HFF-Myc (cell line): ENCODE results near the gene PA2G4.
A peak's percentile ranks its signal among the peaks of the same experiment; 100 is the strongest.
"Not testable (repeated sequence)": the region's sequence is repeated elsewhere in the genome, so short reads cannot be mapped to it uniquely, and the experiment has no call there.

ENCODE experiments used
- DNase-seq: peaks from one replicate; pipeline ENCODE4 v3.0.0-alpha.2; 2011; ENCODE audit warnings: low read depth; ENCODE audit errors: extremely low read depth
- H3K4me3 ChIP-seq: replicated peaks from 2 replicates; pipeline ENCODE4 v1.5.1; 2011; ENCODE audit warnings: low read depth, mild to moderate bottlenecking, control low read depth, low read length
- CTCF ChIP-seq: IDR thresholded peaks from 2 replicates; pipeline ENCODE4 v1.5.1; 2012; ENCODE audit warnings: mild to moderate bottlenecking, low read depth, low read length, control low read depth; ENCODE audit errors: missing control alignments

Gene PA2G4

DNA sequence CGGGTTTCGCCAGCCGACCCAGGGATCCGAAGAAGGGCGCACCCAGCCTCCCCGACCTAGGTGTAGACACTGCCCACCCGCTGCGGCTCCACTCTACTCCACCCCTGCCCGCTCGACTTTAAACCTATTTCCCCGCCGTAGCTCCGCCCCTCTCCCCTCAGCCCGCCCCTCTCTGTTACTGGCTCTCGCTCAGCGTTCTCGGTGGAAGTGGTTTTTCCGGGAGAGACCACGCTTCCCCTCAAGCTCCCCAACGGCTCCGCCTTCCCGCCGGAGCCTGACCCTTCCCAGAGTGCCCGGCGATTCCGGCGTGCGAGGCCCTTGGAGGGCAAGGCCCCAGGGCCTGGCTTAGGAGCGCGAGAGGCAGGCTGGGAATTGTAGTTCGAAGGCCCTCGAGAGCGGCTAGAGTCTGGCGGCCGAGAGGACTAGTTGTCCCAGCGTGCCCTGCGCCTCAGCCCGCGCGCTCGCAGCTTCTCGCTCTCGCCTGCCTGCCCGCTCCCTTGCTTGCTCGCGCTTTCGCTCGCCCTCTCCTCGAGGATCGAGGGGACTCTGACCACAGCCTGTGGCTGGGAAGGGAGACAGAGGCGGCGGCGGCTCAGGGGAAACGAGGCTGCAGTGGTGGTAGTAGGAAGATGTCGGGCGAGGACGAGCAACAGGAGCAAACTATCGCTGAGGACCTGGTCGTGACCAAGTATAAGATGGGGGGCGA, at the start of gene PA2G4:
PA2G4 (plus strand) TSS at position 451 of the 706 bp plus-strand sequence; CDS start at position 630, 179 bp downstream.
- H3K4me3 ChIP-seq, result peak within 1 kb of the TSS; percentile 91
- DNase-seq, result peak; percentile 96
- TF ChIP-seq CTCF, result no peak

- not testable (repeated sequence) for DNase-seq, H3K4me3 ChIP-seq
These were observed 44.4 kb upstream of the PA2G4 start for GRCh38 chr12:56059964-56060363.

DNA sequence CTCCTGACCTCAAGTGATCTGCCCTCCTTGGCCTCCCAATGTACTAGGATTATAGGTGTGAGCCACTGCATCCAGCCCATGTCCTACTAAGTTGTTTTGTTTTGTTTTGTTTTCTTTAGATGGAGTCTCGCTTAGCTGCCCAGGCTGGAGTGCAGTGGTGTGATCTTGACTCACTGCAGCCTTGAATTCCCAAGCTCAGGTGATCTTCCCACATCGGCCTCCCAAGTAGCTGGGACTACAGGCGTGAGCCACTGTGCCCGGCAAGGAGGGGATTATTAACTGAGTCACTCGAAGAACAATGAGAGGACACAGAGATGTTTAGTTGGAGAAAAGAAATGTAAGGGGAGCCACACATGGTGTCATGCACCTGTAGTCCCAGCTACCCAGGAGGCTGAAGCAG, 42.4 kb upstream of the PA2G4 start:
- TF ChIP-seq CTCF, result no peak

DNA sequence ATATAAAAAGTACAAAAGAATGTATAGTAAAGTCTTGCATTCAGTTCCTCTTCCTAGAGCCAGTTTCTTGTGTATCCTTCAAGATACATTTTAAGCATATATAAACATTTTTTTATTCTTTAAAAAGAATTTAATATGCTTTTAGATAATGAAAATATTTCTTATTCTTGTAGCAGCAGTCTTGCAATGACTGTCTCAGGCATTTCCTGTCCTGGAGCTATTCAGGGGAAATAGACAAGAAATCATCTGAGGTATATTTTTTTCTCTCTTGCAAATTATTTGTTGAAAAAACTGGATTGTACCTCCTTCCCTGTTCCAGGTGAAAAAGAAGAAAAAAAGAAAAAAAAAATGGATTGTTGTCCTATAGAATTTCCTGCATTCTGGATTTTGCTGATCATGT, 41.4 kb upstream of the PA2G4 start:
- TF ChIP-seq CTCF, result no peak
- H3K4me3 ChIP-seq, result no peak overlapping the region
- DNase-seq, result no peak

More for the DNA sequence above, 42.4 kb upstream of the PA2G4 start:
- no peak for DNase-seq
- no peak overlapping the region for H3K4me3 ChIP-seq

- DNase-seq, result no peak
- H3K4me3 ChIP-seq, result no peak overlapping the region
- TF ChIP-seq CTCF, result no peak
These were observed 32.7 kb upstream of the PA2G4 start for GRCh38 chr12:56071648-56072047.

DNA sequence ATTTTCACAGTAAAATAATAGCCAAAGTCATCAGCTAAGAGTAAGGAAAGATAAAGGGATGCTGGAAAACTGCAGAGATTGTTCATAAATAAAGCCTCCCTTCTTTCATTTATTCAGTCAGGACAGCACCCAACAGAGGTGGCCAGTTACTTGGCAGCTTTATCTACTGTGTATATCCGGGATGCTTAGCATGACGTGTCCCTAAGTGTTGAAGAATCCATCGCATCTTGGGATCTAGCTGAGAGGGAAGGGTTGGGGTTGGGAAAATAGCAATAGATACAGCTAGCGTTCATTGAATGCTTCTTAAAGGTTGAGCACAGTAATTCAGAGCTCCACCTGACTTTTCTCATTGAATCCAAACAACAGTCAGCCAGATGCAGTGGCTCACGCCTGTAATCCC, 30.0 kb upstream of the PA2G4 start:
- TF ChIP-seq CTCF, result no peak
- H3K4me3 ChIP-seq, result no peak overlapping the region
- DNase-seq, result no peak

DNA sequence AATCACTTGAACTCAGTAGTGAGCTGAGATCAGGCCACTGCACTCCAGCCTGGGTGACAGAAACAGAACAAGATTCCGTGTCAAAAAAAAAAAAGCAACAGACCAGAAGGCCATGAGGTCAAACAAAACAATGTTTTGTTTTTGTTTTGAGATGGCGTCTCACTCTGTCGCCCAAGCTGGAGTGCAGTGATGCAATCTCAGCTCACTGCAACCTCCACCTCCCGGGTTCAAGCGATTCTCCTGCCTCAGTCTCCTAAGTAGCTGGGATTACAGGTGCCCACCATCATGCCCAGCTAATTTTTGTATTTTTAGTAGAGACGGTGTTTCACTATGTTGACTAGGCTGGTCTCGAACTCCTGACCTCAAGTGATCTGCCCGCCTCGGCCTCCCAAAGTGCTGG, 26.4 kb upstream of the PA2G4 start:
- DNase-seq, result not testable (repeated sequence)

GRCh38 chr12:56078427-56078826, 25.9 kb upstream of the PA2G4 start:
- DNase-seq, result no peak
- TF ChIP-seq CTCF, result no peak
- H3K4me3 ChIP-seq, result no peak overlapping the region

More for the DNA sequence above, 26.4 kb upstream of the PA2G4 start:
- not testable (repeated sequence) for H3K4me3 ChIP-seq
